Measurements from ENCODE around the gene TTC17. TPM values are rescaled to one million over a fixed set of nuclear protein-coding genes. Genes with fewer than 3 reads are reported as not detected.

The TTC17 gene
- total RNA-seq, 1 donor from 2014 or later = 143 TPM

GRCh38 chr11:43358279-43358800 is 380 bp upstream of the TTC17 start:
- Mint-ChIP-seq H3K4me1 (peaks cover 27% of the 10 kb centered on the region), H3K4me3 (peak overlapping the region; percentile 99), H3K27me3 (ENCODE audit: low read depth) (no peaks in the 10 kb centered on the region), H3K27ac (peak overlapping the region; percentile 100), H3K36me3 (no peaks in the 10 kb centered on the region), H3K9me3 (no peaks in the 10 kb centered on the region)
- no peak for DNase-seq (ENCODE audit: low spot score in 2 of 2, unreplicated experiment in 2 of 2)
- TF ChIP-seq CTCF (IDR thresholded peaks at IDR 0.05; ENCODE audit: unreplicated experiment) = no peak

- peaks cover 8% of the 10 kb centered on the region for H3K36me3 Mint-ChIP-seq
- no peaks in the 10 kb centered on the region for H3K9me3 Mint-ChIP-seq
- peaks cover 27% of the 10 kb centered on the region for H3K4me1 Mint-ChIP-seq
- peak overlapping the region; percentile 99 for H3K4me3 Mint-ChIP-seq
- H3K27me3 Mint-ChIP-seq (ENCODE audit: low read depth) = no peaks in the 10 kb centered on the region
- no peak for DNase-seq (ENCODE audit: low spot score in 2 of 2, unreplicated experiment in 2 of 2)
- TF ChIP-seq CTCF (IDR thresholded peaks at IDR 0.05; ENCODE audit: unreplicated experiment) = no peak
- H3K27ac Mint-ChIP-seq = peak overlapping the region; percentile 100
Measured at GRCh38 chr11:43359422-43359818, 700 bp downstream of the TTC17 start.

GRCh38 chr11:43360361-43361032 is 1.8 kb downstream of the TTC17 start:
- Mint-ChIP-seq H3K9me3 (no peaks in the 10 kb centered on the region), H3K27me3 (ENCODE audit: low read depth) (no peaks in the 10 kb centered on the region), H3K4me3 (peak overlapping the region; percentile 99), H3K4me1 (peaks cover 27% of the 10 kb centered on the region), H3K27ac (peak overlapping the region; percentile 100), H3K36me3 (peaks cover 10% of the 10 kb centered on the region)
- no peak for DNase-seq (ENCODE audit: low spot score in 2 of 2, unreplicated experiment in 2 of 2)
- no peak for TF ChIP-seq CTCF (IDR thresholded peaks at IDR 0.05; ENCODE audit: unreplicated experiment)

GRCh38 chr11:43366677-43367076 is 8.0 kb downstream of the TTC17 start:
- Mint-ChIP-seq H3K9me3 (no peaks in the 10 kb centered on the region), H3K36me3 (peaks cover 16% of the 10 kb centered on the region), H3K27me3 (ENCODE audit: low read depth) (no peaks in the 10 kb centered on the region), H3K4me3 (no peak overlapping the region), H3K27ac (no peak overlapping the region), H3K4me1 (peaks cover 5% of the 10 kb centered on the region)
- no peak for TF ChIP-seq CTCF (IDR thresholded peaks at IDR 0.05; ENCODE audit: unreplicated experiment)
- no peak for DNase-seq (ENCODE audit: low spot score in 2 of 2, unreplicated experiment in 2 of 2)

GRCh38 chr11:43367382-43368178 is 8.9 kb downstream of the TTC17 start:
- Mint-ChIP-seq H3K4me1 (peaks cover 5% of the 10 kb centered on the region), H3K4me3 (no peak overlapping the region), H3K27me3 (ENCODE audit: low read depth) (no peaks in the 10 kb centered on the region), H3K9me3 (no peaks in the 10 kb centered on the region), H3K27ac (no peak overlapping the region), H3K36me3 (peaks cover 16% of the 10 kb centered on the region)
- TF ChIP-seq CTCF (IDR thresholded peaks at IDR 0.05; ENCODE audit: unreplicated experiment) = no peak
- no peak for DNase-seq (ENCODE audit: low spot score in 2 of 2, unreplicated experiment in 2 of 2)

Data from mesothelial cell of epicardium (in vitro differentiated cells).